Neural cell (in vitro differentiated cells): Measurements from ENCODE around the gene NOP9.

Source experiments
- EP300 ChIP-seq: fragments of 450-650 bp; conservative IDR thresholded peaks from 2 replicates; pipeline ENCODE4 v1.6.1; 2014; ENCODE audit warnings: antibody characterized with exemption, mild to moderate bottlenecking, moderate library complexity; ENCODE audit not compliant: poor library complexity, severe bottlenecking
- MXI1 ChIP-seq: fragments of 450-650 bp; conservative IDR thresholded peaks from 2 replicates; pipeline ENCODE4 v1.6.1; 2014; ENCODE audit warnings: antibody characterized with exemption, mild to moderate bottlenecking; ENCODE audit not compliant: poor library complexity, severe bottlenecking
- POLR2AphosphoS5 ChIP-seq: IDR thresholded peaks from 2 replicates; pipeline ENCODE4 v1.6.1; 2012
- RAD21 ChIP-seq: fragments of 450-650 bp; conservative IDR thresholded peaks from 2 replicates; pipeline ENCODE4 v1.6.1; 2014; ENCODE audit warnings: antibody characterized with exemption, mild to moderate bottlenecking, moderate library complexity
- SMC3 ChIP-seq: fragments of 450-650 bp; conservative IDR thresholded peaks from 2 replicates; pipeline ENCODE4 v1.6.1; 2014; ENCODE audit warnings: antibody characterized with exemption, mild to moderate bottlenecking, moderate library complexity; ENCODE audit not compliant: poor library complexity
- TAF1 ChIP-seq: IDR thresholded peaks from 2 replicates; pipeline ENCODE4 v1.6.1; 2012; ENCODE audit warnings: low read depth
- TF ChIP-seq, protein P1 (sequence below): fragments of 450-650 bp; IDR thresholded peaks from 2 replicates; pipeline ENCODE4 v1.5.1; 2014; ENCODE audit warnings: antibody characterized with exemption, mild to moderate bottlenecking, moderate library complexity; ENCODE audit not compliant: poor library complexity, severe bottlenecking
- TF ChIP-seq, protein P2 (sequence below): IDR thresholded peaks from 2 replicates; pipeline ENCODE4 v1.6.1; 2012; ENCODE audit warnings: borderline replicate concordance

DNA sequence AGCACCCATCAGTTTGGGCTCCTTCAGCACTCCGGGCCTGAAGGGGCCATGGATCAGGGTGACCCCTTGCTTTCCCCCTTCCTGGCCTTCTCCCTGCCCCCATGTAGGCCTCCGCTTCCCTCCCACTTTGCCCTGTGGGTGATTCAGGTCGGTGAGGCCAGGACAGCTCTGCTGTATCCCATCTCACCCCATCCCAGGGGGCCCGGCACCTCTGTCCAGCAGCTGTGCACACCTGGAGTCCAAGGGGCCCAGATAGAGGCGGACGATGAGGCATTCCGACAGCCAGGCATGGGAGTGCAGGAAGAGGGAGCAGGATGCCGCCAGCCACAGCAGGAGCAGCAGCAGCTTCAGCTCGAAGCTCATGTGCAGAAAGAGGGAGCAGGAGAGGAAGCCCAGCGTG, 23.0 kb downstream of the NOP9 start:
- TF ChIP-seq EP300 (no peak), MXI1 (no peak), RAD21 (no peak), POLR2AphosphoS5 (no peak), SMC3 (no peak), TAF1 (no peak)
- TF ChIP-seq, protein P1, sequence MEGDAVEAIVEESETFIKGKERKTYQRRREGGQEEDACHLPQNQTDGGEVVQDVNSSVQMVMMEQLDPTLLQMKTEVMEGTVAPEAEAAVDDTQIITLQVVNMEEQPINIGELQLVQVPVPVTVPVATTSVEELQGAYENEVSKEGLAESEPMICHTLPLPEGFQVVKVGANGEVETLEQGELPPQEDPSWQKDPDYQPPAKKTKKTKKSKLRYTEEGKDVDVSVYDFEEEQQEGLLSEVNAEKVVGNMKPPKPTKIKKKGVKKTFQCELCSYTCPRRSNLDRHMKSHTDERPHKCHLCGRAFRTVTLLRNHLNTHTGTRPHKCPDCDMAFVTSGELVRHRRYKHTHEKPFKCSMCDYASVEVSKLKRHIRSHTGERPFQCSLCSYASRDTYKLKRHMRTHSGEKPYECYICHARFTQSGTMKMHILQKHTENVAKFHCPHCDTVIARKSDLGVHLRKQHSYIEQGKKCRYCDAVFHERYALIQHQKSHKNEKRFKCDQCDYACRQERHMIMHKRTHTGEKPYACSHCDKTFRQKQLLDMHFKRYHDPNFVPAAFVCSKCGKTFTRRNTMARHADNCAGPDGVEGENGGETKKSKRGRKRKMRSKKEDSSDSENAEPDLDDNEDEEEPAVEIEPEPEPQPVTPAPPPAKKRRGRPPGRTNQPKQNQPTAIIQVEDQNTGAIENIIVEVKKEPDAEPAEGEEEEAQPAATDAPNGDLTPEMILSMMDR: no peak
- TF ChIP-seq, protein P2, sequence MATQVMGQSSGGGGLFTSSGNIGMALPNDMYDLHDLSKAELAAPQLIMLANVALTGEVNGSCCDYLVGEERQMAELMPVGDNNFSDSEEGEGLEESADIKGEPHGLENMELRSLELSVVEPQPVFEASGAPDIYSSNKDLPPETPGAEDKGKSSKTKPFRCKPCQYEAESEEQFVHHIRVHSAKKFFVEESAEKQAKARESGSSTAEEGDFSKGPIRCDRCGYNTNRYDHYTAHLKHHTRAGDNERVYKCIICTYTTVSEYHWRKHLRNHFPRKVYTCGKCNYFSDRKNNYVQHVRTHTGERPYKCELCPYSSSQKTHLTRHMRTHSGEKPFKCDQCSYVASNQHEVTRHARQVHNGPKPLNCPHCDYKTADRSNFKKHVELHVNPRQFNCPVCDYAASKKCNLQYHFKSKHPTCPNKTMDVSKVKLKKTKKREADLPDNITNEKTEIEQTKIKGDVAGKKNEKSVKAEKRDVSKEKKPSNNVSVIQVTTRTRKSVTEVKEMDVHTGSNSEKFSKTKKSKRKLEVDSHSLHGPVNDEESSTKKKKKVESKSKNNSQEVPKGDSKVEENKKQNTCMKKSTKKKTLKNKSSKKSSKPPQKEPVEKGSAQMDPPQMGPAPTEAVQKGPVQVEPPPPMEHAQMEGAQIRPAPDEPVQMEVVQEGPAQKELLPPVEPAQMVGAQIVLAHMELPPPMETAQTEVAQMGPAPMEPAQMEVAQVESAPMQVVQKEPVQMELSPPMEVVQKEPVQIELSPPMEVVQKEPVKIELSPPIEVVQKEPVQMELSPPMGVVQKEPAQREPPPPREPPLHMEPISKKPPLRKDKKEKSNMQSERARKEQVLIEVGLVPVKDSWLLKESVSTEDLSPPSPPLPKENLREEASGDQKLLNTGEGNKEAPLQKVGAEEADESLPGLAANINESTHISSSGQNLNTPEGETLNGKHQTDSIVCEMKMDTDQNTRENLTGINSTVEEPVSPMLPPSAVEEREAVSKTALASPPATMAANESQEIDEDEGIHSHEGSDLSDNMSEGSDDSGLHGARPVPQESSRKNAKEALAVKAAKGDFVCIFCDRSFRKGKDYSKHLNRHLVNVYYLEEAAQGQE: no peak
